Measurements from ENCODE around the gene BSPRY. TPM values are rescaled to one million over a fixed set of nuclear protein-coding genes. Genes with fewer than 3 reads are reported as not detected.

Gene BSPRY
- total RNA-seq, 1 donor from 2014 or later, result 1.3 TPM

- intact Hi-C loops (cut with micrococcal nuclease), result no loop called here
- TF ChIP-seq, protein P1, sequence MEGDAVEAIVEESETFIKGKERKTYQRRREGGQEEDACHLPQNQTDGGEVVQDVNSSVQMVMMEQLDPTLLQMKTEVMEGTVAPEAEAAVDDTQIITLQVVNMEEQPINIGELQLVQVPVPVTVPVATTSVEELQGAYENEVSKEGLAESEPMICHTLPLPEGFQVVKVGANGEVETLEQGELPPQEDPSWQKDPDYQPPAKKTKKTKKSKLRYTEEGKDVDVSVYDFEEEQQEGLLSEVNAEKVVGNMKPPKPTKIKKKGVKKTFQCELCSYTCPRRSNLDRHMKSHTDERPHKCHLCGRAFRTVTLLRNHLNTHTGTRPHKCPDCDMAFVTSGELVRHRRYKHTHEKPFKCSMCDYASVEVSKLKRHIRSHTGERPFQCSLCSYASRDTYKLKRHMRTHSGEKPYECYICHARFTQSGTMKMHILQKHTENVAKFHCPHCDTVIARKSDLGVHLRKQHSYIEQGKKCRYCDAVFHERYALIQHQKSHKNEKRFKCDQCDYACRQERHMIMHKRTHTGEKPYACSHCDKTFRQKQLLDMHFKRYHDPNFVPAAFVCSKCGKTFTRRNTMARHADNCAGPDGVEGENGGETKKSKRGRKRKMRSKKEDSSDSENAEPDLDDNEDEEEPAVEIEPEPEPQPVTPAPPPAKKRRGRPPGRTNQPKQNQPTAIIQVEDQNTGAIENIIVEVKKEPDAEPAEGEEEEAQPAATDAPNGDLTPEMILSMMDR (IDR thresholded peaks at IDR 0.05), result no peak
- H3K27ac Mint-ChIP-seq, result peak overlapping the region; percentile 13
- peaks cover 7% of the 10 kb centered on the region for H3K27me3 Mint-ChIP-seq
- no peaks in the 10 kb centered on the region for H3K36me3 Mint-ChIP-seq (ENCODE audit: low read depth)
- no peaks in the 10 kb centered on the region for H3K9me3 Mint-ChIP-seq
- ATAC-seq (ENCODE audit: low read depth), result no peak
- H3K4me3 Mint-ChIP-seq, result no peak overlapping the region
- peaks cover 20% of the 10 kb centered on the region for H3K4me1 Mint-ChIP-seq
- ChIA-PET POLR2A (no interaction called here), CTCF (no interaction called here)
- DNase-seq, result no peak
Measured at GRCh38 chr9:113352411-113352810, 3.1 kb downstream of the BSPRY start.

DNA sequence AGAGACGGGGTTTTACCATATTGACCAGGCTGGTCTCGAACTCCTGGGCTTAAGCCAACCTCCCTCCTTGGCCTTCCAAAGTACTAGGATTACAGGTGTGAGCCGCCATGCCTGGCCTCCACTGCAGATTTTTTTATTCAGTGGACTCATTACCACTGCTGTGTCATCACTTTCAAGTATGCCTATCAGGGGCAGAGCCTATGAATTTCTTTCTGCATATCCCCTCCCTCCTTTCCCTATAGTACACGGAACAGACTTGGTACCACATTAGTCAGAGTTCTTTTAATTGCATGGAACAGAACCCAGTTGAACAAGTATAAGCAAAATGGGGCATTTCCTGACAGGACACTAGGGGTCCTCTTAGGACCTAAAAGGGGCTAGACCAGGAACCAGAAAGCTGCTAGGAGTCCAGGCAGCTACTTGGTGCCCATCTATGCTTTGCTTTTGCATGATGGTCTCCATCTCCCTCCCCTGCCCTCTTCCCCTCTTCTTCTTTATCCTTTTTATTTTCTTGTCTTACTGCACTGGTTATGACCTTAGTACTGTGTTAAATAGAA lies 5.8 kb downstream of the BSPRY start:
- CTCF ChIA-PET, result interaction anchor here (1.0 kb wide), 1 partner anchor 51 kb away, joined by 6 read pairs; no protein-coding TSS in a partner anchor
- ATAC-seq (ENCODE audit: low read depth), result no peak
- TF ChIP-seq, protein P1 (IDR thresholded peaks at IDR 0.05), result no peak
- H3K4me3 Mint-ChIP-seq, result no peak overlapping the region
- intact Hi-C loops (cut with micrococcal nuclease), result no loop called here
- POLR2A ChIA-PET, result no interaction called here
- H3K27ac Mint-ChIP-seq, result no peak overlapping the region
- H3K27me3 Mint-ChIP-seq, result peaks cover 7% of the 10 kb centered on the region
- H3K36me3 Mint-ChIP-seq (ENCODE audit: low read depth), result no peaks in the 10 kb centered on the region
- no peaks in the 10 kb centered on the region for H3K9me3 Mint-ChIP-seq
- no peak for DNase-seq
- peaks cover 14% of the 10 kb centered on the region for H3K4me1 Mint-ChIP-seq

GRCh38 chr9:113356686-113357292 lies 7.4 kb downstream of the BSPRY start:
- Mint-ChIP-seq H3K4me3 (no peak overlapping the region), H3K9me3 (no peaks in the 10 kb centered on the region), H3K27me3 (peaks cover 7% of the 10 kb centered on the region), H3K36me3 (ENCODE audit: low read depth) (no peaks in the 10 kb centered on the region), H3K4me1 (no peaks in the 10 kb centered on the region), H3K27ac (no peak overlapping the region)
- no peak for ATAC-seq (ENCODE audit: low read depth)
- TF ChIP-seq, protein P1 (IDR thresholded peaks at IDR 0.05), result no peak
- intact Hi-C loops (cut with micrococcal nuclease), result no loop called here
- DNase-seq, result no peak
- ChIA-PET CTCF (no interaction called here), POLR2A (interaction anchor here (0.6 kb wide), 1 partner anchor 17 kb away, joined by 3 read pairs; the partner anchor contains the start of gene WDR31)

GRCh38 chr9:113359385-113359784 lies 10.0 kb downstream of the BSPRY start:
- DNase-seq, result no peak
- TF ChIP-seq, protein P1 (IDR thresholded peaks at IDR 0.05), result no peak
- Mint-ChIP-seq H3K9me3 (no peaks in the 10 kb centered on the region), H3K36me3 (ENCODE audit: low read depth) (no peaks in the 10 kb centered on the region), H3K4me3 (no peak overlapping the region), H3K27ac (no peak overlapping the region), H3K4me1 (no peaks in the 10 kb centered on the region), H3K27me3 (no peaks in the 10 kb centered on the region)
- POLR2A ChIA-PET, result no interaction called here
- intact Hi-C loops (cut with micrococcal nuclease), result no loop called here
- CTCF ChIA-PET, result no interaction called here
- ATAC-seq (ENCODE audit: low read depth), result no peak

GRCh38 chr9:113360242-113360842 lies 11.0 kb downstream of the BSPRY start:
- Mint-ChIP-seq H3K4me1 (no peaks in the 10 kb centered on the region), H3K27ac (no peak overlapping the region), H3K4me3 (no peak overlapping the region), H3K27me3 (no peaks in the 10 kb centered on the region), H3K36me3 (ENCODE audit: low read depth) (no peaks in the 10 kb centered on the region), H3K9me3 (no peaks in the 10 kb centered on the region)
- no peak for ATAC-seq (ENCODE audit: low read depth)
- CTCF ChIA-PET, result no interaction called here
- POLR2A ChIA-PET, result no interaction called here
- DNase-seq, result no peak
- intact Hi-C loops (cut with micrococcal nuclease), result no loop called here
- TF ChIP-seq, protein P1 (IDR thresholded peaks at IDR 0.05), result no peak

Measured in activated B cell treated with CpG ODN at 0.5 μM for 24 hours (primary cell).